Trophoblast cell (in vitro differentiated cells and primary cell): Measurements from ENCODE around the gene LAMA2.
A peak's percentile ranks its signal among the peaks of the same experiment; 100 is the strongest.

Experiments
- DNase-seq, 2 donors: peaks; one replicate each; pipeline ENCODE4 v3.0.0-alpha.2; 2016
- H2AFZ ChIP-seq: 2 replicates; pipeline ENCODE4 v1.6.1; 2013; ENCODE audit warnings: low read length, moderate library complexity, mild to moderate bottlenecking; ENCODE audit not compliant: insufficient read depth, poor library complexity
- H2AK5ac ChIP-seq: 2 replicates; pipeline ENCODE4 v1.6.1; 2013; ENCODE audit warnings: mild to moderate bottlenecking, low read length
- H2BK120ac ChIP-seq: 2 replicates; pipeline ENCODE4 v1.6.1; 2013; ENCODE audit warnings: low read length, mild to moderate bottlenecking, moderate library complexity; ENCODE audit not compliant: insufficient read depth, poor library complexity
- H2BK12ac ChIP-seq: 2 replicates; pipeline ENCODE4 v1.6.1; 2013; ENCODE audit warnings: mild to moderate bottlenecking, low read length, moderate library complexity
- H2BK5ac ChIP-seq: 2 replicates; pipeline ENCODE4 v1.6.1; 2013; ENCODE audit warnings: low read length, low read depth, moderate library complexity, mild to moderate bottlenecking; ENCODE audit not compliant: poor library complexity
- H3K14ac ChIP-seq: 2 replicates; pipeline ENCODE4 v1.6.1; 2013; ENCODE audit warnings: mild to moderate bottlenecking, low read length
- H3K18ac ChIP-seq: 2 replicates; pipeline ENCODE4 v1.6.1; 2013; ENCODE audit warnings: mild to moderate bottlenecking, low read length
- H3K23ac ChIP-seq: 2 replicates; pipeline ENCODE4 v1.6.1; 2013; ENCODE audit warnings: low read length
- H3K27ac ChIP-seq: 2 replicates; pipeline ENCODE4 v1.5.1; 2013; ENCODE audit warnings: low read depth, mild to moderate bottlenecking, inconsistent platforms, low read length, moderate library complexity
- H3K27me3 ChIP-seq: 2 replicates; pipeline ENCODE4 v1.6.1; 2013; ENCODE audit warnings: inconsistent platforms, mild to moderate bottlenecking, low read length, moderate library complexity; ENCODE audit not compliant: insufficient read depth
- H3K36me3 ChIP-seq, 2 experiments: 1 replicate in 1 of 2; 2 replicates in 1 of 2; pipeline ENCODE4 v1.6.1; 2013; ENCODE audit warnings: low read length in 2 of 2, mild to moderate bottlenecking in 2 of 2, moderate library complexity in 1 of 2; ENCODE audit not compliant: insufficient read depth in 2 of 2, control insufficient read depth in 1 of 2
- H3K4ac ChIP-seq: 2 replicates; pipeline ENCODE4 v1.6.1; 2013; ENCODE audit warnings: low read depth, mild to moderate bottlenecking, low read length, moderate library complexity
- H3K4me1 ChIP-seq, 2 experiments: 1 replicate in 1 of 2; 2 replicates in 1 of 2; pipeline ENCODE4 v1.6.1; 2013; ENCODE audit warnings: low read length in 2 of 2, mild to moderate bottlenecking in 2 of 2, moderate library complexity in 1 of 2; ENCODE audit not compliant: insufficient read depth in 2 of 2, control insufficient read depth in 1 of 2
- H3K4me2 ChIP-seq: 2 replicates; pipeline ENCODE4 v1.6.1; 2013; ENCODE audit warnings: inconsistent platforms, mild to moderate bottlenecking, low read length, moderate library complexity
- H3K4me3 ChIP-seq: 2 replicates; pipeline ENCODE4 v1.5.1; 2013; ENCODE audit warnings: mild to moderate bottlenecking, low read depth, low read length, inconsistent platforms
- H3K79me1 ChIP-seq: one replicate; pipeline ENCODE4 v1.6.1; 2013; ENCODE audit warnings: low read length
- H3K79me2 ChIP-seq: 2 replicates; pipeline ENCODE4 v1.6.1; 2013; ENCODE audit warnings: low read length, mild to moderate bottlenecking; ENCODE audit not compliant: control insufficient read depth, insufficient read depth, poor library complexity
- H3K9ac ChIP-seq: 2 replicates; pipeline ENCODE4 v1.6.1; 2013; ENCODE audit warnings: mild to moderate bottlenecking, low read length
- H3K9me3 ChIP-seq: 2 replicates; pipeline ENCODE4 v1.6.1; 2013; ENCODE audit warnings: low read depth, mild to moderate bottlenecking, control low read depth, inconsistent platforms, low read length; ENCODE audit not compliant: insufficient read depth
- H4K12ac ChIP-seq: 2 replicates; pipeline ENCODE4 v1.6.1; 2013; ENCODE audit warnings: low read depth, mild to moderate bottlenecking, low read length, moderate library complexity
- H4K8ac ChIP-seq: 2 replicates; pipeline ENCODE4 v1.6.1; 2013; ENCODE audit warnings: low read depth, mild to moderate bottlenecking, low read length, moderate library complexity
- H4K91ac ChIP-seq: one replicate; pipeline ENCODE4 v1.6.1; 2013; ENCODE audit warnings: low read depth, mild to moderate bottlenecking, low read length, moderate library complexity
- WGBS: extraction: QIAGEN DNeasy Blood & Tissue Kit; methylation state at CpG from one replicate; pipeline ENCODE4 v1.1.7; 2013; ENCODE audit warnings: missing lambda C conversion rate; ENCODE audit not compliant: insufficient read length, insufficient coverage; ENCODE audit errors: extremely low coverage; 5-methylcytosine and 5-hydroxymethylcytosine counted together

The LAMA2 gene

DNA sequence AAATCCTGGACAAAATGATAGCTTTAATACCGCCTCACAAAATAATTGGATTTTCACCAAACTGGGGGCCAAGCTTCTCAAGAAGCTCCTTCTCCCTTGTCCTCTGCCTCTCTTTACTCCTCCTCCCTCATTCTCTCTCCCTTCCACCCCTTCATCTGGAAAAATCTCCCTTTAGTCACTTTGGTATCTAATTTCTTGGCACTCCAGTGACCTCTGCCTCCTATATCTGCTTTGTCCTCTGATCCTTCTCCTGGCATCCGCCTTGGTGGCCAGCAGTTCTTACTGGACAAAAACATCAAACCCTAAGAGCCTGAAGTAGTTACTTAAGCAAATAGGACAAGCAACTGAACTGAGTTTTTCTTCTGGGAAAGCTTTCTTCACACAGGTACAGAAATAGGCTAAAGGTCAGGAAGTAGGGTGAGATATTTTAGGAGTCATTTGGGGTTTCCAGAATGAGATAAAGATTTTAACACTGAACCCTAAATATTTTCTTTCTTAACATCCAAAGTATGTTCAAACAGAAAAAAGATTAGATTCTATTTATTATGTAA, 606.4 kb downstream of the LAMA2 start:
- Histone ChIP-seq H2AFZ (no peak overlapping the region), H2BK5ac (no peak overlapping the region), H3K9ac (no peak overlapping the region), H3K18ac (no peak overlapping the region), H3K79me2 (no peaks in the 10 kb centered on the region), H3K36me3 (no peaks in the 10 kb centered on the region), H3K4me2 (no peak overlapping the region), H2BK120ac (no peak overlapping the region), H4K91ac (no peak overlapping the region), H3K9me3 (no peaks in the 10 kb centered on the region), H3K23ac (no peak overlapping the region), H3K4me1 (peaks cover 6 to 9% of the 10 kb centered on the region in 2 experiments), H3K4me3 (no peak overlapping the region), H4K8ac (no peak overlapping the region), H3K14ac (no peak overlapping the region), H2BK12ac (no peak overlapping the region), H3K27me3 (no peaks in the 10 kb centered on the region), H3K27ac (no peak overlapping the region), H3K79me1 (peaks cover 10% of the 10 kb centered on the region), H2AK5ac (no peak overlapping the region), H4K12ac (no peak overlapping the region), H3K4ac (no peak overlapping the region)
- DNase-seq = no peak
- no CpG with 5 or more reads among the region's 2 CpGs for WGBS

DNA sequence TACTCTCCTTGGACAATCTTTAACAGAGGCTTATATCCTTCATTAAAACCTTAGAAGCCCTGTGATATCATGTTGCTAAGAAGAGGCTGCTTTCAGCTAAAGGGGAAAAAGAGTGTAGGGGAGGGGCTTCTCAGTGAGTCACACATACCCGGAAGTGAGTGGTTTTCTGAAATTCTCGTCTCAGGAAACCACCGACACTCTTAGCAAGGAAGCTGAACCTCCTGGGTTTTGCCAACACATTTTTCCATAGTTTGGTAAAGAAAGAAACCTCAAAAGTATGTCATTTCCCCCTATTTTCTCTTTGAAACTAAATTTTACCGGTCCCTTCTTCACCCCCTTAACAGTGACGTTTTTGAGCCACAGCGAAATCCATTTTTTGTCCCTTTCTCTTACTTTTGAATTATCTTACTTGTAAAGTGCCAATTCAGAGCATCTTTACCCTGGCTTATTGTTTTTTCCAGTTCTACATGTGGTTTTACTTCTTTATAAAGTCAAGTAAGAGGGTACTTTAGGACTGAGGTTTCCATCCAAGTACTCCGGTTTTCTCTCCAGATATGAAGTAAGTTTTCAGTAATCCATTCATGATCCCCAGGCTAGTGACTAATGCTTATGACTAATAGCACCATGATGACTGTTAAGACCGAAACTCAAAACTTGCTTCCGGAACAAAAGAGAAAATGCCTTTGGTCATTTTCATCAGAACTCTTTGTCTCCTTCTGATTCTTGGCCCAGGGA, 607.8 kb downstream of the LAMA2 start:
- H3K9ac ChIP-seq = no peak overlapping the region
- H4K8ac ChIP-seq = no peak overlapping the region
- H4K91ac ChIP-seq = no peak overlapping the region
- no peak overlapping the region for H2BK120ac ChIP-seq
- H4K12ac ChIP-seq = no peak overlapping the region
- H3K36me3 ChIP-seq = no peaks in the 10 kb centered on the region
- H2AK5ac ChIP-seq = no peak overlapping the region
- no peaks in the 10 kb centered on the region for H3K79me2 ChIP-seq
- no peak overlapping the region for H3K4me2 ChIP-seq
- no peaks in the 10 kb centered on the region for H3K27me3 ChIP-seq
- H3K4ac ChIP-seq = no peak overlapping the region
- H3K4me1 ChIP-seq = peaks cover 6 to 9% of the 10 kb centered on the region in 2 experiments
- H2AFZ ChIP-seq = no peak overlapping the region
- H2BK12ac ChIP-seq = no peak overlapping the region
- peaks cover 10% of the 10 kb centered on the region for H3K79me1 ChIP-seq
- H3K9me3 ChIP-seq = no peaks in the 10 kb centered on the region
- H3K27ac ChIP-seq = peak overlapping the region; percentile 63
- no peak overlapping the region for H3K23ac ChIP-seq
- peak; percentile 71 to 92 for DNase-seq
- H3K4me3 ChIP-seq = no peak overlapping the region
- WGBS = no CpG with 5 or more reads among the region's 9 CpGs
- no peak overlapping the region for H3K18ac ChIP-seq
- no peak overlapping the region for H2BK5ac ChIP-seq
- no peak overlapping the region for H3K14ac ChIP-seq

GRCh38 chr6:129491436-129491835, 608.5 kb downstream of the LAMA2 start:
- Histone ChIP-seq H3K27ac (peak overlapping the region; percentile 63), H3K18ac (peak overlapping the region; percentile 22), H3K9ac (peak overlapping the region; percentile 3), H3K14ac (peak overlapping the region; percentile 45), H3K27me3 (no peaks in the 10 kb centered on the region), H2AFZ (peak overlapping the region; percentile 7), H3K79me2 (no peaks in the 10 kb centered on the region), H2BK12ac (peak overlapping the region; percentile 14), H3K4me2 (no peak overlapping the region), H3K4ac (no peak overlapping the region), H3K36me3 (no peaks in the 10 kb centered on the region), H3K4me3 (no peak overlapping the region), H4K12ac (no peak overlapping the region), H3K79me1 (peaks cover 10% of the 10 kb centered on the region), H2BK120ac (peak overlapping the region; percentile 27), H3K23ac (no peak overlapping the region), H4K8ac (peak overlapping the region; percentile 40), H2AK5ac (no peak overlapping the region), H3K4me1 (peaks cover 6 to 9% of the 10 kb centered on the region in 2 experiments), H4K91ac (peak overlapping the region; percentile 56), H3K9me3 (no peaks in the 10 kb centered on the region), H2BK5ac (peak overlapping the region; percentile 4)
- DNase-seq = no peak
- WGBS = no CpG with 5 or more reads among the region's 6 CpGs

GRCh38 chr6:129492260-129492659, 609.3 kb downstream of the LAMA2 start:
- Histone ChIP-seq H3K27me3 (no peaks in the 10 kb centered on the region), H3K9ac (no peak overlapping the region), H3K23ac (no peak overlapping the region), H3K36me3 (no peaks in the 10 kb centered on the region), H2BK12ac (peak overlapping the region; percentile 76), H3K14ac (no peak overlapping the region), H2AK5ac (no peak overlapping the region), H3K4me3 (no peak overlapping the region), H4K8ac (no peak overlapping the region), H2BK5ac (no peak overlapping the region), H2AFZ (no peak overlapping the region), H4K12ac (no peak overlapping the region), H3K79me1 (peaks cover 10% of the 10 kb centered on the region), H4K91ac (peak overlapping the region; percentile 24), H3K18ac (no peak overlapping the region), H2BK120ac (no peak overlapping the region), H3K9me3 (no peaks in the 10 kb centered on the region), H3K4me1 (peaks cover 6 to 9% of the 10 kb centered on the region in 2 experiments), H3K27ac (no peak overlapping the region), H3K4me2 (no peak overlapping the region), H3K4ac (no peak overlapping the region), H3K79me2 (no peaks in the 10 kb centered on the region)
- no CpG with 5 or more reads among the region's 4 CpGs for WGBS
- DNase-seq = no peak
